ENCODE measurements around the gene AAMP.
"Not testable (repeated sequence)": the region's sequence is repeated elsewhere in the genome, so short reads cannot be mapped to it uniquely, and the experiment has no call there.

AAMP gene

GRCh38 chr2:218269900-218270720 lies at the start of gene AAMP, which contains the start of gene PNKD:
Gene AAMP (minus strand): TSS chr2:218270137. CDS start chr2:218270086, 51 bp downstream.
Gene PNKD (plus strand): TSS chr2:218270519. CDS start chr2:218270536, 17 bp downstream.
- H3K4me3 ChIP-seq (ENCODE audit: low read depth, low read length): peak within 1 kb of the TSS; percentile 97
- POLR2A ChIA-PET: interaction anchor here (0.8 to 2.5 kb wide), 9 partner anchors 8 to 126 kb away, joined by 3 to 13 read pairs (median 5); partner anchors contain the start of genes GPBAR1 and TMBIM1
- peak; percentile 94 for DNase-seq (ENCODE audit: low read depth, low spot score)
- CTCF ChIA-PET: interaction anchor here (0.9 to 10.0 kb wide), 18 partner anchors 9 to 196 kb away, joined by 3 to 193 read pairs (median 8); partner anchors contain the start of genes CATIP, GPBAR1 and TMBIM1
- peak; percentile 18 for TF ChIP-seq CTCF (IDR thresholded peaks at IDR 0.05; ENCODE audit: insufficient read depth, low read length, missing control alignments)

- TF ChIP-seq CTCF (IDR thresholded peaks at IDR 0.05; ENCODE audit: insufficient read depth, low read length, missing control alignments): no peak
Observed at GRCh38 chr2:218318241-218318640, 48.3 kb upstream of the AAMP start.

GRCh38 chr2:218317835-218318234 lies 47.9 kb upstream of the AAMP start:
- ChIA-PET POLR2A (no interaction called here), CTCF (interaction anchor here (1.2 to 5.4 kb wide), 3 partner anchors 11 to 30 kb away, joined by 3 to 39 read pairs (median 3); no protein-coding TSS in a partner anchor)
- H3K4me3 ChIP-seq (ENCODE audit: low read depth, low read length): no peak overlapping the region
- DNase-seq (ENCODE audit: low read depth, low spot score): no peak
- no peak for TF ChIP-seq CTCF (IDR thresholded peaks at IDR 0.05; ENCODE audit: insufficient read depth, low read length, missing control alignments)

More at GRCh38 chr2:218318241-218318640, 48.3 kb upstream of the AAMP start:
- ChIA-PET POLR2A (no interaction called here), CTCF (interaction anchor here (1.2 to 5.4 kb wide), 2 partner anchors 12 to 18 kb away, joined by 3 to 39 read pairs; no protein-coding TSS in a partner anchor)
- no peak for DNase-seq (ENCODE audit: low read depth, low spot score)
- no peak overlapping the region for H3K4me3 ChIP-seq (ENCODE audit: low read depth, low read length)

GRCh38 chr2:218317303-218317630 lies 47.3 kb upstream of the AAMP start:
- ChIA-PET CTCF (interaction anchor here (0.9 to 5.4 kb wide), 6 partner anchors 11 to 45 kb away, joined by 3 to 39 read pairs (median 3); partner anchors contain the start of gene CATIP), POLR2A (no interaction called here)
- no peak for TF ChIP-seq CTCF (IDR thresholded peaks at IDR 0.05; ENCODE audit: insufficient read depth, low read length, missing control alignments)
- H3K4me3 ChIP-seq (ENCODE audit: low read depth, low read length): no peak overlapping the region
- no peak for DNase-seq (ENCODE audit: low read depth, low spot score)

GRCh38 chr2:218315397-218315796 lies 45.5 kb upstream of the AAMP start:
- no peak overlapping the region for H3K4me3 ChIP-seq (ENCODE audit: low read depth, low read length)
- ChIA-PET POLR2A (no interaction called here), CTCF (interaction anchor here (0.8 to 5.4 kb wide), 4 partner anchors 11 to 80 kb away, joined by 3 to 39 read pairs (median 8); partner anchors contain the start of gene CATIP)
- TF ChIP-seq CTCF (IDR thresholded peaks at IDR 0.05; ENCODE audit: insufficient read depth, low read length, missing control alignments): no peak
- DNase-seq (ENCODE audit: low read depth, low spot score): no peak

- DNase-seq (ENCODE audit: low read depth, low spot score); POLR2A ChIA-PET; H3K4me3 ChIP-seq (ENCODE audit: low read depth, low read length): not testable (repeated sequence)
- CTCF ChIA-PET: interaction anchor here (2.7 to 5.4 kb wide), 2 partner anchors 14 to 42 kb away, joined by 12 to 39 read pairs; partner anchors contain the start of gene CATIP
Observed at GRCh38 chr2:218314764-218315163, 44.8 kb upstream of the AAMP start.

Data from AG04449 (cell line).